HT1080 (cell line): ENCODE measurements around the gene DDX52. TPM values are rescaled to one million over a fixed set of nuclear protein-coding genes. Genes with fewer than 3 reads are reported as not detected.
A peak's percentile ranks its signal among the peaks of the same experiment; 100 is the strongest.
"Not testable (repeated sequence)": the region's sequence is repeated elsewhere in the genome, so short reads cannot be mapped to it uniquely, and the experiment has no call there.

Source experiments
- DNase-seq: peaks from one replicate; pipeline ENCODE4 v3.0.0-alpha.2; 2015; ENCODE audit warnings: low read depth
- total RNA-seq: library from RNA; depleted of rRNA; stranded (reverse); fragments of >200 nt; shearing (Covaris generic); gene quantifications from 2 replicates; pipeline ENCODE4 v1.2.3, GENCODE V29; 2014

DDX52 gene
- total RNA-seq, 1 experiment from 2014 or later: 29.9 TPM

DNA sequence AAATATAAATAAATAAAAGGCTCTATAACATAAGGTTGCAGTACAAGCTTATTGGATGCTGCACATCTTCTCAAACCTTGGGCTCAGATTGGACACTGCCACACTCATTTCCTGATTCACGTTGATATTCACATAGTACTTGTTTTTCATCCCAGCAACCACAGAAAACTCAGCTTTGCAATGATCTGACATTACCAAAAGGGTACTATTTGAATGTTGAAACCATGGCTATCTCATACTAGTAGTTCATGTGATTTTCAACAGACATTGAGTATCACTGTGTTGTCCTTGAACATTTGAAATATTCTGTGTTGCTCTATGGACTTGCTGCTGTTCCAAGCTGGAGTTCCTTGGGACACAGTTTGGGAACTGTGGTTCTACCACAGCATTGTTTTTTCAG lies 14.0 kb upstream of the DDX52 start:
- DNase-seq: no peak

DNA sequence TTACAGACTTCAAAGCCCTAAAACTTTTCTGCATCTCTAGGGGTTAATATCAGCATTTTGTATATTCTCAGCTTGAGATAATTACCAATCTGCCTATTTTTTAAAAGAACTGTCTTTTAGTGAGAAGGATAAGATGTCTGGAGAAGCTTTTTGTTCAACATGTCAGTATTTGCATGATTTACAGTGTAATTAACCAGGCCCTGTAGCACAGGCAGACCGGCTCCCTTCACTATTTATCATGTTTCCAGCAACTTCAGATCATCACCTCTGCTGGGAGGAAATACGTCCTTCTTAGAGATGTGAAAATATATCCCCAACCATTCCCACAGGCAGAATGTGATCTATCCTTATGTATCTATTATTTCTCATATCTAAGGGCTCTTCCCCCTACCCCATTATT lies 8.6 kb upstream of the DDX52 start:
- no peak for DNase-seq

DNA sequence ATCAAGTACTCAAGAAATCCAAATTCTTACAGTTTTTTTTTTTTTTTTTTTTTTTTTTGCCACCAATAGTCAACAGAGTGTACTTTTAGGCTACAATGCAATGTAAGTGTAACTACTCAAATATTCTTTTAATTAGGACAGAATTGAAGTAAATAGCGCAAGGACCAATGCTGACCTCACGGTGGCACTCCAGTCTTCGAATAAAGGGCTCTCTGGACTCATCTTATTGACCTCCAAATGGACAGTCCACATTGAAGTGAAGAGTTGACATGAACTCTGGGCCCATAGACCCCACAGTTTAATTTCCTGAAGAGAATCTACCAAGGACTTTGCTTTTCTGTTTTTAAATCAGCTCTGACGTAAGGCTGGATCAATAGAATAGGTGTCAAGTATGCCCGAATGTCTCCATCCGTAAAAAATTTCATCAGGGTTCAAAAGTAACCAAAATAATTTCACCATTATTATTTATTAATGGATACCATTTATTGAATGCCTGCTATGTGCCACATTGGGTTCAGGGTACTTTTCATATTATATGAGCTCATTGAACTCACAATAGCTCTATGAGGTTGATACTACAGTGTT lies 7.3 kb upstream of the DDX52 start:
- DNase-seq: peak; percentile 52

DNA sequence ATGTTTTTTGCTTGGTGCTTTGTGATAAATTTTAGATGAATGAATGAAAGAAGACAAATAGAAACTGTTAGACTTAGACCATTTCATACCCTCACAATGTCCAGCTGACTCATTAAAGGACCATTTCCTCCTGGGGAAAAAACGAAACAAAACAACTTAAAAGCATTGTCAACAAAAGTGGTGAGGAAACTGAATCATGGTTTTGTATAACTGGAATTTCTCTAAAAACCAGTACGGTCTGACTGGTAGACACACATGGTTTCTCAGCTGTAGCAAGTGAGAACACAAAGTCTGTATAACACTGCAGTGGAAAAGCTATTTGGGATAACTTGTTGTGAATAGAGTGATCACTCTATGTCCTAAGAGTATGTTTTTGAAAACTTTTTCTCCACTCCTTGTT lies 5.3 kb upstream of the DDX52 start:
- DNase-seq: peak; percentile 78

DNA sequence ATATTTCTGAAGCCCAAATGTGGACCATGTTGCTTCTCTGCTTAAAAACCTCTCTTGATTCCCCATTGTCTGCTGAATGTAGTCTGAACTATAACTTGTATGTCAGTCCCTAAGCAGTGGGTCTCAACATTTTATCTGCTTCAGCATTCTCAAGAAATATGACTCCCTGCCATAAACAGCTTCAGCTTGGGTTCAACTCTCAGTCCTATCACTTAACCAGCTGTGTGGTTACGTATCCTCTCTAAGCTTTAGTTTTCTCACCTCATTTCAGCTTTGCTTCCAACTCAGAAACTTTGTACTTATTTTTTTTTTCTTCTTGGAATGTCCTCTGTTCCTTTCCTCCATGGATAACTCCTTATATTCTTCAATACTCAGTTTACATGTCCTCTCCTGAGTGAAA lies 4.6 kb upstream of the DDX52 start:
- no peak for DNase-seq

DNA sequence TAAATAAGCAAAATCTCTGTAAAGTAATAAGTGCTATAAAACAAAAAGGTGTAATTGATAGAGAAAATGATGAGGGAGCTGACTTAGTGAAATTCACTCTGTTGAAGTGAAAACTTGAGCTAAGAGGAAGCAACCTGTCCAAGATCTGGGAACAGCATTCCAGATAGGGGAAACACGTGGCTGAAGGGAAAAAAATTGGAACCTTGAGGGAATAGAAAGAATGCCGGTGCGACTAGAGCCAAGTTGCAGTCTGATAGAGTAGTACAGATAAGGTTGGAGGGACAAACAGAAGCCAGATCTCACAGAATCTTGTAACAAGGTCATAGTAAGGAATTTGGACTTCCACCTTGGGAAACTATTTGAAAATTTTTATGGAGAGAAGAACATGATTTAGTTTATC lies 623 bp upstream of the DDX52 start:
- DNase-seq: peak; percentile 3

DNA sequence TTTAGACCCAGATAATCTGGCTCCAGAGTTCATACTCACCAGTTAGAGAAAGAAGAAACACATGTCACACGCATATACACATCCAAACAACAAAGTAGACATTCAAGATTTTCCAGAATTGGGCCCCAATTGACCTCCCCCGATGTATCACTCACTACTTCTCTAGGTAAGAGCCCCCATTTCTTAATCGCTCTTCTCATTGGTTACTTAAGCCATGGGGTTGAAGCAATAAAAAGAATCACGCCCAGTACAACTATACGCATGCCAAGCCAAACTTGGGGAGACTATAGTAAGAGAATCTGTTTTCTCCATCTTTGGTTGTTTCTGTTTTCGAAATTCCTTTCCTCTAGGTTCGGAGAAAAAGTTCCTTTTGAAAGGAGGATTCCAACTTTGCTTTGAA lies 565 bp downstream of the DDX52 start:
- peak; percentile 2 for DNase-seq

DNA sequence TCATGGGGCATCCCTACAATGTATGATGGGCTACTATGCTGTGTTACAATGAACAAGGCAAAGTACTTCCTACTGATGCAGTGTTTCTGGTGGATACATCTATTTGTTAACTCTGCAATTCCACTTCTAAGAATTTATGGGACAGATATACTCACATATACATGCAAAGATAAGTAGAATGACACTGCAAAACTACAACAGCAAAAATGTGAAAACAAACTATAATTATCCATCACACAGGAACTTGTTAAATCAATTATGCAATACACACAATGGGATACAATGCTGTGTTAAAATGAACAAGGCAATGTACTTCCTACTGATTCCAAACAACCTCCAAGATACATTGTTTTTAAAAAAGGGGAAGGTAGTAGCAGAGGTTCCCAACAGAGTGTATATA lies 3.2 kb downstream of the DDX52 start:
- no peak for DNase-seq

DNA sequence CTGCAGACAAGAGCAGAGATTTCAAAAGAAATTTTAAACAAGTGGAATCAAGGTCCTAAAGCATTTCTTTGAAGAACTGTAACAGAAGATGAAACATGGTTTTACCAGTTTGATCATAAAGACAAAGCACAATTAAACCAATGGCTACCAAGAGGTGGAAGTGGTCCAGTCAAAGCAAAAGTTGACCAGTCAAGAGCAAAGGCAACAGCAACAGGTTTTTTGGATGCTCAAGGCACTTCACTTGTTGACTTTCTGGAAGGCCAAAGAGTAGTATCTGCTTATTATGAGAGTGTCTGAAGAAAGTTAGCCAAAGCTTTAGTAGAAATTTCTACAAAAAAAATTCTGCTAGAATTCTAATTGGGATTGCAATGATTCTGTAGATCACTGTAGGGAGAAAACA lies 5.3 kb downstream of the DDX52 start:
- no peak for DNase-seq

DNA sequence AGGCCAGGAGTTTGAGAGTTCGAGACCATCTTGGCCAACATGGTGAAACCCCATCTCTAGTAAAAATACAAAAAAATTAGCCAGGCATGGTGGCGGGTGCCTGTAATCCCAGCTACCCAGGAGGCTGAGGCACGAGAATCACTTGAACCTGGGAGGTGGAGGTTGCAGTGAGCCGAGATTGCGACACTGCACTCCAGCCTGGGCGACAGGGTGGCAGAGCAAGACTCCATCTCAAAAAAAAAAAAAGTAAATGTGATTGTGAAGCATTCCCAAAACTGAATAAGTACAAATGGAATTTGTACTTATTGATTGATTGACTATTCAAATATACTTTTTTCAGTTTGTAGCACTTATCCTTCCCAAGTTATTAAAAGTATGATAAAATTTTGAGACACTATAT lies 26.8 kb downstream of the DDX52 start:
- DNase-seq: not testable (repeated sequence)

DNA sequence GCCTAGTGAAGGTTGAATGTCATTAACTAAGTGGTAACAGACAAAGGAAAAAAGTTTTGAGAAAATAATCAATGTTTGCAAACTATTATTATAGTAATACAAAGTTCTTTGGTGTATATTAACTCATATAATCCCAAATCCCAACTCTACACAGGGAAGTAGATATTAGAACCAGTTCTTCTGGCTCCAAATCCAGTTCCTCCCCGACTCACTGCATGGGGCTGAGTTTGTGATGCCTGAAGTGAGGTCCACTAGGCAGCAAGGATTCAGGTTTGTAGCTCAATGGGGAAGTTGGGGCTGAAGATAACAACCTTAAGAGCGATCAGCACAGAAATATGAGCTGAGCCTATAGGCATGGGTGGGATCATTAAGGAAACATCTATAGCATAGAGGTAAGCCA lies 28.4 kb downstream of the DDX52 start:
- DNase-seq: no peak

DNA sequence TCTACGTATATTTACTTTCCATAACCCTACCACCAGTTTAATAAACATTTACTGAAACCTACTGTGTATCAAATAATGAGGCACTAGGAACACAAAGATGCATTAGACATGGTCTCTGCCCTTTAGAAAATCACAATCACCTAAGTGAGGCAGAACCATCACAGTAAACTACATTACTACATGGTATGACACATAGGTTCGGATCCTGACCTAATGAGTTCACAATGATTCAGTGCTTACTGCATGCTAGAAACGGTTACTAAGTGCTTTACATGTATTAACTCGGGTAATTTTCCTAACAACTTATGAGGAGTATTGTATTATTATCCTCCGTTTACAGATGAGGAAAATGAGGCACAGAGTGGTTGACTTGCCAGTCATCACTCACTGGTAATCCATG lies 28.9 kb downstream of the DDX52 start:
- peak; percentile 60 for DNase-seq

DNA sequence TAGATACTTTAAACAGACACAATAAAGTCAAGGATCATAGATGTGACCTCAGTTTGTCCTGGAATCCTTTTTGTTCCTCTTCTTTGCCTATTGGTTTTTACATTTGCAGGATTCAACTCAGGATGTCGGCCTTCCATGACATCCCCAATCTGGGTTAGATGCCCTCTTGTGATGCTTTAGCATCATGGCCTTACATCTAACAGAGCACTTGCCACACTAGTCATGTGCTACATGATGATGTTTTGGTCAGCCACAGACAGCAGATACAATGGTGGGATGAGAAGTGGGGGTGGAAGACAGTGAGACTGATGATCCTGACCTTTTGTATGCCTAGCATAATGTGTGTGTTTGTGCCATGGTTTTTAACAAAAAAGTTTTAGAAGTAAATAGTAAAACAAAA lies 32.3 kb downstream of the DDX52 start:
- no peak for DNase-seq

DNA sequence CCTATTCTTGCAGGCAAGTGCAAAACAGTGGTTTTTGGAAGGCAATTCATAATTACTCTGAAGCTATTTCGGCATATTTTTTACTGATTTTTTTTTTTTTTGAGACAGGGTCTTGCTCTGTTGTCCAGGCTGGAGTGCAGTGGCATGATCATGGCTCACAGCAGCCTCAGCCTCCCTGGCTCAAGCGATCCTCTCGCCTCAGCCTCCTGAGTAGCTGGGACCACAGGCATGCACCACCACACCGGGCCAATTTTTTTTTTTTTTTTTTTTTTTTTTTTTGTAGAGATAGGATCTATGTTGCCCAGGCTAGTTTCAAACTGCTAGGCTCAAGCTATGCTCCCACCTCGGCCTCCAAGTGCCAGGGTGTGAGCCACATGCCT lies 33.2 kb downstream of the DDX52 start:
- DNase-seq: peak; percentile 23

DNA sequence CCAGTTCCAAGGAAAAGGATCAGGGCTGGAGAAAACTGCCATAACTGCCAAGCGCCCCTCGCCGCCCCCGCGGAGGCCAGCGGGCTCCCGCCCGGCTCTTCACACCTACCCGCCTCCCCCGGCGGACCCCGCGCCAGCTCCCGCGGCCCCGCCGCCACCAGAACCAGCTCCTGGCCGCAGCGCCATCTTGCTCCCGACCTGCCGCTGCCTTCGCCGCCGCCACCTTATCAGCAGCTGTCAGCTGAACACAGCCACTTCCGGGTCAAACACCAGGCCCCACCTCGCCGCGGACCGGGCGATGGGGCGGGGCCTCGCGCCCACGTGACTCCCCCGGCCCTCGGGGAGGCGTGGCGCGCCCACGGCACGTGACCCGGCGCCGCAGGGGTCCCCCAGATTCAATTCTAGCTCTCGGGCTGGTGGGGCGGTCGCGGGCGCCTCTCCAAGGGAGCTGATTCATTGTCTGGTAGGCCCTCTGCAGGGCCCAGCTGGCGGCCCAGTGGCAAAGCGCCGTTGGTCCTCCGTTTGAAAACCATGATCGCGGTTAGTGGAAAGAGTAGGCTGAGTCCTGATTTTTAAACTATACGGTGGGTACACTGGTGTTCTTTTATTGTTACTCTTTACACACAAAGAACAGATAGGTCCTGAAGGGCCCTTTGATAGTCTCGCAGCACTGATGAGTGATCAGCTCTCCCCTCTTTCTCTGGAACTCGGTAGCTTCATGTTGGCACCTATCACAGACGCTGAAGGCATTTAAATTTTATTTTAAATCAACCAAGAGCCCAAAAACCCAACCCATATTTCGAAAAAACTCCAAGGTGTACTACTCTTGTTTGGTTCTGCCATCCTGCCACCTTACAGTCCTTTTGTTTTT lies 33.8 kb downstream of the DDX52 start, which contains the start of gene SYNRG:
Gene SYNRG (minus strand): TSS at position 249 of the 871 bp plus-strand sequence. CDS start 63 bp downstream, at position 186.
- DNase-seq: peak; percentile 97

DNA sequence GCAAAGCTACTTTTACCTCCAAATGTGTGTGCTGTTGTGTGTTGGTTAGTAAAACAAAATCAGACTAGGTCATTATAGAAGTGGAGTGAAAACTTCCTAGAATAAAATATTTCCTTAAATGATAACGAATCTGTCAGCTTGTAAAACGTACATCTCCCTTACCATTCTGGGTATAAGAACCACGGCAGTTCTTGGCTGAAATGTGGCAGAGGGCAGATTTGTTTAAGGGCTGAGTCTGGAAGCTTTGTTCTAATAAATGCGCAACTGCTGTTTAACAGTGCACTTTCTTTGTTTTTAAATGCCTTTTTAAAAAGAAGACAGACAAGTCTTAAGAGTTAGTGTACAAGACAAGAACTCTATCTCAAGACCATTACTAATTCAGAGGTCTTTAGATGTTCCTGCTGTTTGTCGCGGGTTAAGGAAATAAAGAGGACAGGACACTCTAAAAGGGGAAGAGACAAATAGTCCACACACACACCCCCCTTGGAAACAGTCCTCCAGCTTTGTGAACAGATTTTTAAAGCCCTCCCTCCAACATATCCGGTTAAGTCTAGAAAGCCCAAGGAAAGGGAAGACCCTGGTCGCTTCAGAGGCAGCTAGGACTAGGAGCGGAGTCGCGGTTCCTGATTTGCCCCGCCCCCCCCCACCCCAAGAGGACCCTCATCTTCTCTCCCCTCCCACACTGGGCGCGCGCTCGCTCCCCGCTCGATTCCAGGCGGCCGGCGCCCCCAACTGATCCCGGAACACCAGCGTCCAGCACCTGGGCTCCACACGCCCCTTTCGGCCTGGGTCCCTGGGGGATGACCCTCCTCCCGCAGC lies 34.7 kb downstream of the DDX52 start:
- DNase-seq: peak; percentile 45

DNA sequence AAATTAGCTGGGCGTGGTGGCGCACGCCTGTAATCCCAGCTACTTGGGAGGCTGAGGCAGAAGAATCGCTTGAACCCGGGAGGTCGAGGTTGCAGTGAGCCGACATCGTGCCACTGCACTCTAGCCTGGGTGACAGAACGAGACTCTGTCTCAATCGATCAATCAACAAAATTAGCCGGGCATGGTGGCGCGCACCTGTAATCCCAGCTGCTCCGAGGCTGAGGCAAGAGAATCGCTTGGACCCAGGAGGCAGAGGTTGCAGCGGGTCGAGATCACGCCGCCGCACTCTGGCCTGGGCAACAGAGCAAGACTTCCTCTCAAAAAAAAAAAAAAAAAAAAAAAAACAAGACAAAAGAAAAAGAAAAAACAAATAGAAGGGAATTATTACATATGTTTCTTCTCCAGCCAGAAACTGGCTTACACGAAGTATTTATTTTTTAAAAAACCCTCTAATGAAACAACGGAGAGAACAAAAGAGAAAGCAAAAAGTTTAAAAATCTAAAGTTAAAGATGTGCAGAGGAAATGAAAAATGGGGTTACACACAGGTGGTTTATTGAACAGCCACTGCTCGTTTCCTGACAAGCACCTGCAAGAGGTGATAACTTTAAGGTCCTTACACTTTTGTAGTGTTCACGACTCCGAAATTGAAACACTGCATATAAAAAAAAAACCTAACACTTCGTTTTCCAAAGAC lies 35.5 kb downstream of the DDX52 start:
- no peak for DNase-seq

DNA sequence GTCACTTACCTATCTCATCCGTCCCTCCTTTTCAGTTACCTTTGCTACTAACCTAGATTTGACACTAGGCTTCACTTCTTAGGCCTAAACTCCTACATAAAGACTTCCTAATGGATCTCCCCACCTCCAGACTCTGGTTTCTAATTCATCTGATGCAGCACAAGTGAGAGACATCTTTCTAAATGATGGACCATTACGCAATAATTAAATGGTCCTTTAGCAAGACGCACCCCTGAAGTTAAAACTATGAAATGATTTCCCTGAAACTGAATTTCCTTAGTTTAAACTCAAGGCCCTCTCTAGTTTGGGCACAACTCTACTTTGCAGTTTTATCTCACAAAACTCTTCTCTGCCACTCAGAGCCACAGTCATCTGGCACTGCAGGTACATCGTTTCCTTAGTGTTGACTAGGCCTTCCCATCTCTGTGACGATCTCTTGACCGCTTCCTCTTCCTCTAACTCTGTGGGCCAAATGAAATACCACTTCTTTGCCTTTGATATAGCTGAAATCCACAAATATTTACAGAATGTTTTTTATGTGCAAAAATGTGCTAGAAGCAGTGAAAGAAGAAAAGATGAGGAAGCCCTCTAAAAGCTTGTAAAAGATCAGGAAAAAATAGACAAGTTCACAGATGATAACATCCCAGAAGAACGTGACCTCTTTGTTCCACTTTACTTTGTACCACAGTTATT lies 37.3 kb downstream of the DDX52 start:
- DNase-seq: no peak

DNA sequence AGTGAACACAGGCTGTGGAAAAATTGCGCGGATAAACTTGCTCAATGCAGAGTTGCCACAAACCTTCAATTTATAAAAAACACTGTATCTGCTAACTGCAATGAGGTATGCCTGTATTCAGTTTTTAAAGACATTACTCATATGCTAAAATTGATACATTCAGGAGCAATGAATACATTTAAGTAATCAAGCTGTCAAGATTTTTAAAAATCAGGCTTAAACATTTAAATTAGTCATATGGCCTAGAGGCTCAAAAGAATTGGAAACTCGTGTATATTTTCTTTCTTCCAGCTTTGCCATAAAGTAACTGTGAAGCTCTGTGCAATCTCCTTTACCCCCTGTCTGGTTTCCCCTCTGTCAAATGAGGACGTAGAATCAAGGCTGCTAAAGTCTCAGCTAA lies 38.2 kb downstream of the DDX52 start:
- DNase-seq: no peak

DNA sequence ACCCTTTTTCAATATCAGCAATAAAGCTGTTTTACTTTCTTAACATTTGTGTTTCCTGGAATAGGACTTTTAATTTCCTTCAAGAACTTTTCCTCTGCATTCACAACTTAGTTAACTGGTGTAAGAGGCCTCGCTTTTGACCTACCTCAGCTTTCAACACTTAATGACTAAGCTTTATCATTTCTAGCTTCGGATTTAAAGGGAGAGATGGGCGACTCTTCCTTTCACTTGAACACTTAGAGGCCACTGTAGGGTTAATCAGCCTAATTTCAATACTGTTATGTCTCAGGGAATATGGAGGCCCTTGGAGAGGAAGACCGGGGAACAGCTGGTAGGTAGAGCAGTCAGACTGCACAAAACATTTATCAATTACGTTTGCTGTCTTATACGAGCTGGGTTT lies 38.7 kb downstream of the DDX52 start:
- no peak for DNase-seq

DNA sequence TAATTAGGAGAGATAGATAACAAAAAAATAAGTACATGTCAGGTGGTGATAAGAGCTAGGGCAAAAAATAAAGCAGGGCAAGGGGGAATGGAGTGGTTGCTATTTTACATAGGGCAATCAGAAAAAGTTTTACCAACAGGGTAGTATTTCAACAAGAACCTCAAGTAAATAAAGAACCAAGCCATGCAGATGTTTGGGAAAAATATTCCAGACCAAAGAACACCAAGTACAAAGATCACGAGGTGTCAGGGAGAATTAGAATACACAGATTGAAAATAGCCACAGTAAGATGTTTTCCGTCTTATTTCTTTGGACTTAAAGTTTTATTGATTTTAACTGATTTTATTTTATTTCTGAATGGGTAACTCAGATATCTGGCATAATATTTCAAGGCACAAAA lies 45.1 kb downstream of the DDX52 start:
- no peak for DNase-seq
